Ovary (tissue), 9 donors: Measurements from ENCODE around the gene FOXRED1. TPM values are rescaled to one million over a fixed set of nuclear protein-coding genes. Genes with fewer than 3 reads are reported as not detected.

Experiments
- DNase-seq, 5 donors: peaks; one replicate each; pipeline ENCODE4 v3.0.0-alpha.2; 2019 to 2020
- H3K27ac ChIP-seq, 2 donors: fragments of 200-600 bp; one replicate each; pipeline versions ENCODE4 v1.5.1 to v1.8.0; 2019 to 2022
- H3K27me3 ChIP-seq: fragments of 200-600 bp; one replicate; pipeline ENCODE4 v1.8.0; 2022
- H3K36me3 ChIP-seq: fragments of 200-600 bp; sonication (generic); one replicate; pipeline ENCODE4 v1.5.1; 2019
- H3K4me1 ChIP-seq: one replicate; pipeline ENCODE4 v1.8.1; 2013; ENCODE audit warnings: mild to moderate bottlenecking, moderate library complexity; ENCODE audit not compliant: insufficient read depth
- H3K4me3 ChIP-seq: fragments of 200-600 bp; sonication (generic); one replicate; pipeline ENCODE4 v1.5.1; 2017
- H3K9me3 ChIP-seq, 2 donors: fragments of 200-600 bp in 1 of 2; sonication (generic) in 1 of 2; one replicate each; pipeline versions ENCODE4 v1.5.1 to v1.8.1; 2013 to 2019; ENCODE audit warnings: mild to moderate bottlenecking in 1 of 2, moderate library complexity in 1 of 2
- EP300 ChIP-seq: sonication (generic); formaldehyde crosslinking; IDR thresholded peaks from one replicate; pipeline ENCODE4 v1.6.1; 2017; ENCODE audit warnings: antibody characterized with exemption
- POLR2A ChIP-seq: fragments of 450-650 bp; IDR thresholded peaks from one replicate; pipeline ENCODE4 v1.6.1; 2017; ENCODE audit warnings: antibody characterized with exemption, mild to moderate bottlenecking, moderate library complexity
- WGBS, 3 donors: extraction: QIAGEN DNeasy Blood & Tissue Kit in 1 of 3; methylation state at CpG; one replicate each; pipeline versions ENCODE4 v1.1.5 to v1.1.7; 2013 to 2017; 5-methylcytosine and 5-hydroxymethylcytosine counted together
- intact Hi-C, 4 donors: fragments of 100-400 bp; cut with DNase I; formaldehyde crosslinking; loops; one replicate each; pipeline versions ENCODE4 v1.11.0 to v1.15.1; 2022 to 2023
- polyA plus RNA-seq, 2 donors: library from polyadenylated mRNA; stranded (reverse); fragments of 200-250 nt in 1 of 2; fragments of 350-450 nt in 1 of 2; fragmentation: Illumina TruSeq in 1 of 2; extraction: RNeasy Lipid Tissue Mini Kit (QIAGEN cat#74804) in 1 of 2; gene quantifications; one replicate each; pipeline ENCODE4 v1.2.3, GENCODE V29; 2013 to 2014
- total RNA-seq, 7 donors: library from RNA; depleted of rRNA in 2 of 7; stranded (reverse); fragments of >200 nt in 2 of 7; fragmentation: NEBNext Ultra II Directional in 3 of 7; extraction: Animal tissue kit (Norgen Biotek cat#: 25700) in 3 of 7; gene quantifications; one replicate each; pipeline versions ENCODE4 v1.1.0 to v1.2.4, GENCODE V29; 2016 to 2023
- TF ChIP-seq, protein P1 (sequence below), 3 donors: fragments of 450-650 bp in 2 of 3; fragments of 200-600 bp in 1 of 3; IDR thresholded peaks; one replicate each; pipeline versions ENCODE4 v1.5.1 to v1.8.0; 2016 to 2022; ENCODE audit warnings: antibody characterized with exemption in 3 of 3, mild to moderate bottlenecking in 1 of 3
- donor health status: DM: no; HTN: no; CAD: no; lungs with moderate emphysema.
- donor health status: DM: no; HTN: no; CAD: no.
- donor health status: Bipolar disorder and iron deficiency.
- donor health status: DM: yes; HTN: yes; CAD: no.
- donor health status: DM: no; HTN: no; CAD: no.
- donor health status: DM: yes; HTN: yes; CAD: no.

The FOXRED1 gene
- total and polyA plus RNA-seq, 9 donors: 10.3 to 24.8 (median 17.3) TPM

GRCh38 chr11:126226334-126227084 is 42.4 kb upstream of the FOXRED1 start:
- Histone ChIP-seq H3K27ac (no peak overlapping the region), H3K36me3 (no peaks in the 10 kb centered on the region), H3K4me1 (no peaks in the 10 kb centered on the region), H3K27me3 (no peaks in the 10 kb centered on the region), H3K9me3 (no peaks in the 10 kb centered on the region), H3K4me3 (no peak overlapping the region)
- intact Hi-C loops: no loop called here
- TF ChIP-seq, protein P1, sequence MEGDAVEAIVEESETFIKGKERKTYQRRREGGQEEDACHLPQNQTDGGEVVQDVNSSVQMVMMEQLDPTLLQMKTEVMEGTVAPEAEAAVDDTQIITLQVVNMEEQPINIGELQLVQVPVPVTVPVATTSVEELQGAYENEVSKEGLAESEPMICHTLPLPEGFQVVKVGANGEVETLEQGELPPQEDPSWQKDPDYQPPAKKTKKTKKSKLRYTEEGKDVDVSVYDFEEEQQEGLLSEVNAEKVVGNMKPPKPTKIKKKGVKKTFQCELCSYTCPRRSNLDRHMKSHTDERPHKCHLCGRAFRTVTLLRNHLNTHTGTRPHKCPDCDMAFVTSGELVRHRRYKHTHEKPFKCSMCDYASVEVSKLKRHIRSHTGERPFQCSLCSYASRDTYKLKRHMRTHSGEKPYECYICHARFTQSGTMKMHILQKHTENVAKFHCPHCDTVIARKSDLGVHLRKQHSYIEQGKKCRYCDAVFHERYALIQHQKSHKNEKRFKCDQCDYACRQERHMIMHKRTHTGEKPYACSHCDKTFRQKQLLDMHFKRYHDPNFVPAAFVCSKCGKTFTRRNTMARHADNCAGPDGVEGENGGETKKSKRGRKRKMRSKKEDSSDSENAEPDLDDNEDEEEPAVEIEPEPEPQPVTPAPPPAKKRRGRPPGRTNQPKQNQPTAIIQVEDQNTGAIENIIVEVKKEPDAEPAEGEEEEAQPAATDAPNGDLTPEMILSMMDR (IDR thresholded peaks at IDR 0.05): no peak
- no peak for TF ChIP-seq EP300
- no peak for TF ChIP-seq POLR2A
- 93 to 96% (median 94%) methylated on average over 11 of the region's 15 CpGs for WGBS, 3 donors
- DNase-seq: no peak

GRCh38 chr11:126229858-126230540 is 39.0 kb upstream of the FOXRED1 start:
- DNase-seq: no peak

GRCh38 chr11:126231725-126232459 is 37.1 kb upstream of the FOXRED1 start:
- Histone ChIP-seq H3K9me3 (no peaks in the 10 kb centered on the region), H3K27ac (no peak overlapping the region), H3K4me1 (no peaks in the 10 kb centered on the region), H3K4me3 (no peak overlapping the region), H3K27me3 (no peaks in the 10 kb centered on the region), H3K36me3 (no peaks in the 10 kb centered on the region)
- intact Hi-C loops: no loop called here
- 29 to 49% (median 45%) methylated on average over 6 of the region's 6 CpGs for WGBS, 3 donors
- DNase-seq: no peak
- TF ChIP-seq, protein P1 (IDR thresholded peaks at IDR 0.05): no peak
- no peak for TF ChIP-seq EP300

More at GRCh38 chr11:126229858-126230540, 39.0 kb upstream of the FOXRED1 start:
- 40 to 55% (median 51%) methylated on average over 3 of the region's 3 CpGs for WGBS, 3 donors
- H3K27ac ChIP-seq: no peak overlapping the region
- intact Hi-C loops: no loop called here
- no peaks in the 10 kb centered on the region for H3K9me3 ChIP-seq
- H3K27me3 ChIP-seq: no peaks in the 10 kb centered on the region
- TF ChIP-seq, protein P1 (IDR thresholded peaks at IDR 0.05): no peak
- no peak for TF ChIP-seq EP300
- TF ChIP-seq POLR2A: no peak
- H3K4me1 ChIP-seq: no peaks in the 10 kb centered on the region
- no peaks in the 10 kb centered on the region for H3K36me3 ChIP-seq
- H3K4me3 ChIP-seq: no peak overlapping the region

DNA sequence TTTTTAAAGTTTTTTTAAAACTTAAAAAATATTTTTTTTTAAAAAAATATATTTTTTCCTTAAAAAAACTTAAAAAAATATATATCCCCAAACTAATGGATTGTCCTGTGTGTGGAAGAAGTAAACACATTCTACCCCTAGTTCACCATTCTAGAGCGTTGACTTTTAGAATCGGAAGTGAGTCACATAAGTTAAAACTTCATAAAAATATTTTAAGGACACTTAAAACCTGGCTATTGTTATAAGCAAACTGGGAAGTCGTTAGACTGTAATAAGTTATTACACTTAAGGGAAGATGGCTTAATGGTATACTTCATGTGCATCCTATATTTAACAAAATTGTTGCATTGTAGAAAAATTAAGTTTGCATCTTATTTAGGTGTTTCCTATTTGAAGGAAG is 36.3 kb upstream of the FOXRED1 start:
- Histone ChIP-seq H3K36me3 (no peaks in the 10 kb centered on the region), H3K4me3 (no peak overlapping the region), H3K9me3 (no peaks in the 10 kb centered on the region), H3K27me3 (no peaks in the 10 kb centered on the region), H3K4me1 (no peaks in the 10 kb centered on the region), H3K27ac (no peak overlapping the region)
- TF ChIP-seq EP300 (no peak), POLR2A (no peak)
- TF ChIP-seq, protein P1 (IDR thresholded peaks at IDR 0.05): no peak
- 91 to 94% (median 92%) methylated on average over 3 of the region's 3 CpGs for WGBS, 3 donors
- intact Hi-C loops: no loop called here
- DNase-seq: no peak
